PC-3 (cell line): ENCODE results near the gene BCLAF1. TPM values are rescaled to one million over a fixed set of nuclear protein-coding genes. Genes with fewer than 3 reads are reported as not detected.
A peak's percentile ranks its signal among the peaks of the same experiment; 100 is the strongest.

Source experiments
- ATAC-seq: fragments of 200-7000 bp; cut with Tn5 transposase; 2 replicates; pipeline ENCODE4 v1.9.1; 2020; ENCODE audit warnings: mild to moderate bottlenecking, moderate library complexity
- BruUV-seq: library from RNA; stranded (reverse); fragments of 400-500 nt; replicated peaks from 2 replicates; lab custom pipeline; 2021; lab: Mats Ljungman, UMichigan
- CTCF ChIA-PET: fragments of 300-600 bp; sonication (Branson Sonifier 250); formaldehyde crosslinking; loops from one replicate; lab custom pipeline; 2022; ENCODE audit warnings: antibody characterized with exemption; lab: Charles Lee
- POLR2A ChIA-PET: fragments of 300-600 bp; sonication (Branson Sonifier 250); formaldehyde crosslinking; loops from one replicate; lab custom pipeline; 2022; ENCODE audit warnings: antibody characterized with exemption; ENCODE audit not compliant: unreplicated experiment; lab: Charles Lee
- DNase-seq: peaks from one replicate; pipeline ENCODE4 v3.0.0-alpha.2; 2015
- H2AFZ ChIP-seq: fragments of 300-600 bp; sonication (generic); 2 replicates; pipeline ENCODE4 v1.6.0; 2016; ENCODE audit warnings: antibody characterized with exemption, low read length
- H3F3A ChIP-seq: fragments of 300-600 bp; sonication (generic); one replicate; pipeline ENCODE4 v1.6.0; 2017; ENCODE audit warnings: antibody characterized with exemption, low read length, control low read depth, mild to moderate bottlenecking; ENCODE audit not compliant: unreplicated experiment
- H3K27ac ChIP-seq: fragments of 300-600 bp; sonication (generic); 2 replicates; pipeline ENCODE4 v1.5.1; 2016; ENCODE audit warnings: mild to moderate bottlenecking, low read length
- H3K27me3 ChIP-seq: fragments of 300-600 bp; sonication (generic); 2 replicates; pipeline ENCODE4 v1.6.1; 2016; ENCODE audit warnings: low read length, mixed read lengths
- H3K36me3 ChIP-seq: fragments of 300-600 bp; sonication (generic); 2 replicates; pipeline ENCODE4 v1.6.1; 2016; ENCODE audit warnings: low read depth, mixed run types, low read length, mixed read lengths
- H3K4me1 ChIP-seq: fragments of 300-600 bp; sonication (generic); 2 replicates; pipeline ENCODE4 v1.5.1; 2016; ENCODE audit warnings: low read length; ENCODE audit not compliant: insufficient read depth
- H3K4me2 ChIP-seq: fragments of 300-600 bp; sonication (generic); 2 replicates; pipeline ENCODE4 v1.6.0; 2016; ENCODE audit warnings: low read length
- H3K4me3 ChIP-seq: fragments of 300-600 bp; sonication (generic); 2 replicates; pipeline ENCODE4 v1.5.1; 2016; ENCODE audit warnings: mild to moderate bottlenecking, low read length, mixed read lengths
- H3K79me2 ChIP-seq: fragments of 300-600 bp; sonication (generic); 2 replicates; pipeline ENCODE4 v1.6.1; 2017; ENCODE audit warnings: low read length, mixed read lengths
- H3K9ac ChIP-seq: fragments of 300-600 bp; sonication (generic); 2 replicates; pipeline ENCODE4 v1.6.0; 2016; ENCODE audit warnings: mild to moderate bottlenecking, low read length
- H3K9me2 ChIP-seq: fragments of 300-600 bp; sonication (generic); replicated peaks from 2 replicates; pipeline ENCODE4 v1.6.1; 2016; ENCODE audit warnings: mixed run types, low read length, mixed read lengths
- H3K9me3 ChIP-seq: fragments of 300-600 bp; sonication (generic); 2 replicates; pipeline ENCODE4 v1.6.1; 2016; ENCODE audit warnings: low read length, mixed read lengths
- H4K20me1 ChIP-seq: fragments of 300-600 bp; sonication (generic); 2 replicates; pipeline ENCODE4 v1.6.1; 2016; ENCODE audit warnings: low read length, mixed read lengths
- CTCF ChIP-seq: fragments of 300-600 bp; sonication (generic); conservative IDR thresholded peaks from 2 replicates; pipeline ENCODE4 v1.5.1; 2017; ENCODE audit warnings: antibody characterized with exemption, low read depth, mild to moderate bottlenecking, low read length
- EZH2 ChIP-seq: fragments of 300-600 bp; sonication (generic); IDR thresholded peaks from one replicate; pipeline ENCODE4 v1.6.1; 2017; ENCODE audit warnings: antibody characterized with exemption, mild to moderate bottlenecking, low read length; ENCODE audit not compliant: unreplicated experiment
- EZH2phosphoT487 ChIP-seq: fragments of 300-600 bp; sonication (generic); IDR thresholded peaks from 2 replicates; pipeline ENCODE4 v1.6.1; 2018; ENCODE audit warnings: mild to moderate bottlenecking, antibody characterized with exemption, low read length, borderline replicate concordance
- intact Hi-C: fragments of 100-400 bp; cut with micrococcal nuclease; formaldehyde crosslinking; loops from 2 replicates; pipeline ENCODE4 v1.9.0; 2023
- total RNA-seq: library from RNA; depleted of rRNA; stranded (reverse); fragments of >200 nt; gene quantifications from 2 replicates; pipeline ENCODE4 v1.2.3, GENCODE V29; 2014

The BCLAF1 gene
- total RNA-seq, 1 experiment from 2014 or later: 119 TPM

- H3F3A ChIP-seq: no peaks in the 10 kb centered on the region
- H3K9me3 ChIP-seq: no peaks in the 10 kb centered on the region
- H3K9me2 ChIP-seq: no peaks in the 10 kb centered on the region
- H3K27ac ChIP-seq: no peak overlapping the region
- peak; percentile 38 for ATAC-seq
- no peaks in the 10 kb centered on the region; the same call in 1 of the 2 replicates for H3K36me3 ChIP-seq
- no peak for DNase-seq
- ChIA-PET POLR2A (no interaction called here), CTCF (interaction anchor here (0.6 to 0.7 kb wide), 3 partner anchors 12 to 305 kb away, joined by 3 read pairs; no protein-coding TSS in a partner anchor)
- TF ChIP-seq EZH2phosphoT487 (no peak), EZH2 (no peak), CTCF (no peak)
- H4K20me1 ChIP-seq: no peaks in the 10 kb centered on the region
- no peak overlapping the region for H3K9ac ChIP-seq
- H3K4me3 ChIP-seq: peak overlapping the region; percentile 44; the same call in 1 of the 2 replicates
- H3K27me3 ChIP-seq: no peaks in the 10 kb centered on the region
- H3K4me1 ChIP-seq: no peaks in the 10 kb centered on the region
- peak overlapping the region; percentile 65 for H3K4me2 ChIP-seq
- H3K79me2 ChIP-seq: no peaks in the 10 kb centered on the region
- intact Hi-C loops: loop anchor here (1.0 to 10.0 kb wide), 7 partner anchors 144 to 776 kb away; no protein-coding TSS in a partner anchor
- no TSS peak for BruUV-seq
- H2AFZ ChIP-seq: peak overlapping the region; percentile 67
Observed at GRCh38 chr6:136226674-136227377, 62.8 kb downstream of the BCLAF1 start.

GRCh38 chr6:136226027-136226673 lies 63.5 kb downstream of the BCLAF1 start:
- DNase-seq (peak; percentile 68), ATAC-seq (peak; percentile 68)
- Histone ChIP-seq H4K20me1 (no peaks in the 10 kb centered on the region), H2AFZ (peak overlapping the region; percentile 67), H3K4me3 (peak overlapping the region; percentile 44; the same call in 1 of the 2 replicates), H3K27me3 (no peaks in the 10 kb centered on the region), H3K36me3 (no peaks in the 10 kb centered on the region; the same call in 1 of the 2 replicates), H3K27ac (no peak overlapping the region), H3K9ac (no peak overlapping the region), H3K4me1 (no peaks in the 10 kb centered on the region), H3K4me2 (peak overlapping the region; percentile 65), H3K79me2 (no peaks in the 10 kb centered on the region), H3K9me3 (no peaks in the 10 kb centered on the region), H3K9me2 (no peaks in the 10 kb centered on the region), H3F3A (no peaks in the 10 kb centered on the region)
- no TSS peak for BruUV-seq
- intact Hi-C loops: loop anchor here (1.0 to 10.0 kb wide), 7 partner anchors 143 to 775 kb away; no protein-coding TSS in a partner anchor
- peak; percentile 97 for TF ChIP-seq CTCF
- TF ChIP-seq EZH2phosphoT487: no peak
- ChIA-PET CTCF (interaction anchor here (0.6 to 0.7 kb wide), 3 partner anchors 11 to 305 kb away, joined by 3 read pairs; no protein-coding TSS in a partner anchor), POLR2A (no interaction called here)
